NCI-H446 (cell line): Measurements from ENCODE around the gene MAN2C1.
"Not testable (repeated sequence)": the region's sequence is repeated elsewhere in the genome, so short reads cannot be mapped to it uniquely, and the experiment has no call there.

Experiments used
- DNase-seq, 2 experiments: peaks; one replicate each; lab custom pipeline; 2025; lab: John Stamatoyannopoulos, UW

Gene MAN2C1

DNA sequence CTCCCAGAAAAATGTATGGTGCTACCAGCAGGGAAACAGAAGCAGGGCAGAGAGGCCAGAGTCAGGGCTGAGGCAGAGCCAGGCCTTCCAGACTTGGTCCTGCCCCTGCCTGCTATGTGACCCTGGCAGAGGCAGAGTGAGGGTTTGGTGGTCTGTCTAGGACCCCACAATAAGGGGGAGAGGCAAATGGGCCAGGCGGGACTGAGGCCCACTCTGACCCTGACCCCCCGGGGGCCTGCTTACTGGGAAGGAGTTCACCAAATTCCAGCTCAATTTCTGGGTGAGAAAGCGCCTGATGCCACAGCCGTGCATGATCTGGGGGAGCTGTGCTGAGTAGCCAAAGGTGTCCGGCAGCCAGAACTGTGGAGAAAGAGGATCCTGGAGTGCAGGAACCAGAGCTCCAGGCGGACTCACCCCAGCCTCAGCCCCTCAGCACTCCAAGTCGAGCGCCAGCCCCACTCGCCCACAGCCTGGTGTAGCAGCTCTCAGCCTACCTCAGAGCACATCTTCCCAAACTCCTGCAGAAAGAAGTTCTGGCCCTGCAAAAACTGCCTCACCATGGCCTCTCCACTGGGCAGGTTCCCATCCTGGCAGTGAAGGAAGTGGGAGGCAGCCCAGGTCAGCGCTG lies 6.9 kb downstream of the MAN2C1 start:
- DNase-seq, result no peak

- DNase-seq, result no peak
These were observed 7.6 kb downstream of the MAN2C1 start for GRCh38 chr15:75360856-75361255.

DNA sequence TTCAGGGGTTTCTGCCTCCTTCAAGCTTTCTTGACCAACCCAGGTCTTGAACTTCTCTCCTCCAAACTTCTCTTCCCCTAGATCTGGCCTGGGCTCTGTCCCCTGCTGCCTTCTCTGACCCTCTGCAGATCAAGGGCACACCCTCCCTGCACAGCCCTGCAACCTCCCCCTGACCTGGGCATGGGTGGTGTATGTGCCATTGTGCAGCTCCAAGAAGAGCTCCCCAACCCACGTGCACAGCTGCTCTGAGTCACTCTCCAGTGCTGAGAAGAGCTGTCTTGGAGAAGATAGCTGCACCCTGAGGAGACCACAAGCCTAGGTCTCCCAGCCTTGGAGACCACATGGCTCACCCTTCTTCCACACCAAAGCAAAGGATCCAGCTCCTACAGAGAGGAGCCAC lies 8.0 kb downstream of the MAN2C1 start:
- DNase-seq, result no peak

DNA sequence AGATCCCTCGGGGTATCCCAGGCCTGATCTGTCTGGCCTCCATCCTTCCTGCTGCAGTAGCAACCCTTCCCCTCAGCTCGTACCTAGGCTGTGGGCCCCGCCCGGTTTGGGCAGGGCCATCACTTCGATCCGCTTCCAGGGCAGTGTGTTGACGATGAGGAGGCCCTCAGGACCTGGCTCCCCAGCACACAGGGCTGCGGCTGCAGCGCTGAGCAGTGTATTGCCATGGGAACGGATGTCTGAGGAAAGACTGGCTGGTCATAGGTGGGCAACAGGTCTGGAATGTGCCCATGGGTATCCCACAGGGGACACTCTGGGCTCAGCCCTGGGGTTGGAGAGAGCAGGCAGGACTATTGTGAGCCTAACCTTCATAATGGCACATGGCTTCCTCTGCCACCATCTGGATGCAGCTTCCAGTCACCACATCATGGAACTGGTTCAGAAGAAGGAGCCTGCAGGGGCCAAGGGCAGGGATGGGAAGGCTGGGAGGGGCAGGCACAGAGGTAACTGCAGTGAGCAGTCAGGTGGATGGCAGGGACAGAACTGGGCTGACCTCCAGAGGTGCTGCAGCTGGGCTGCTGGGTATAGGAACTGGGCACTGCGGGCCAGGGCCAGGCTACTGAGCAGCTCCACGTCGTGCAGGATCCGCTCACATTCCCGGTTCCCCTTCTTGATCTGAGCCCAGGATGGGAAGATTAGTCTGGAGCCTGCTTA lies 8.7 kb downstream of the MAN2C1 start:
- no peak for DNase-seq

- DNase-seq, result no peak
These were observed 9.5 kb downstream of the MAN2C1 start for GRCh38 chr15:75358771-75359536.

- DNase-seq, result no peak
These were observed 10.3 kb downstream of the MAN2C1 start for GRCh38 chr15:75357976-75358673.

DNA sequence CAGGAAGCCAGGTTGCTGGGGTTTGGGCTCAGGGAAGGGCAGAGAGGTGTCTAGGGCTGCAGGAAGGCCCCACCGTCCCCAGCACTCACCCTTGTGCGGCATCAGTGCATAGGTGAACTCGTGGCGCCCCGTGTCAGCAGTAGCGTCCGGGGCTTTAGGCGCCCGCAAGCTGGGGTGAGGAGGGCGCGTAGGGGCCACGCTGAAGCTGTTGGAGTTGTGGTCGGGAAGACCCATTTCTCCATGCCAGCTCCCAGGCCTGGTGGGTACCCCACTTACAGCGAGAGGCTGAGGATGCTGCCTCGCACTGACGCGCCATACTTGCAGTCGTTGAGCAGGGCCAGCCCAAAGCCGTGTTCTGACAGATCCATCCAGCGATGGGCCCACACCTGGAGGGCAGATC lies 11.9 kb downstream of the MAN2C1 start:
- no peak for DNase-seq

DNA sequence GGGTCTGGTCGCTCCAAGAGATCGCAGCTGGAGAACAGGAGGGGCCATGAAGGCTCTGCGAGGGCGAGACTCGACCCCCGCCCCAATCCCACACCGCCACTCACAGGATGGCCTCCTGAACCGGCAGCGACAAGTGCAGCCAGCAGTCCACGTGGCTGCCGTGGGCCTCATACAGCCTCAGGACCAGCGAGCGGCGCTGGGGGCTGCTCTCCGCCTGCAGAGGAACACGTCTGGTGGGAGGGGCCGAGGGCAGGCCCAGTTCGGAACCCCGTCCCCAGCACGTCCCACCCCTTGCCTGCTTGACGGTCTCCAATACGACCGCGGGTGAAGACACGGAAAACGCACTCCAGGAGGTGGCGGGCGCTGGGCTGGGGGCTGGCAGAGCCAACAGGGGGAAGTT lies 12.4 kb downstream of the MAN2C1 start:
- no peak for DNase-seq

DNA sequence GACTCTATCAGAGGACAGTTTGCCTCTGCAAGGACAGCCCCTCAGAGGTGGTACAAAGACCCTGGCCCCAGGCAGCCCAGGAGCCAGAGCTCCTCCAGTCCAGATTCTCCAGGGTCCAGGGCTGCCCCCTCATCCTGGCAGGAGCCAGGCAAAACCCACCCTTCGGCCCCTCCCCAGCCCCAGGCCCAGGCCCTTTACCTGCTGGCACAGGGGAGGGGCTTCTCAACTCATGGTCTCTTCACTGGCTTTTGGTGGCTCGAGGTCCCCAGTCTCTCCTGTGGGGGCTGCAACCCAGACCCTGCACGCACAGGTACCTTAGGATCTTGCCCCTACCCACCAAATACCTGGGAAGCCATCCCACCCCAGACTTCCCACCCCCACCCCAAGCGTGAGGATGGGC lies 13.0 kb downstream of the MAN2C1 start:
- no peak for DNase-seq

GRCh38 chr15:75354454-75354853 lies 14.0 kb downstream of the MAN2C1 start:
- no peak for DNase-seq

GRCh38 chr15:75353604-75354003 lies 14.8 kb downstream of the MAN2C1 start:
- DNase-seq, result no peak

- no peak for DNase-seq
These were observed 16.0 kb downstream of the MAN2C1 start for GRCh38 chr15:75352186-75353080.

DNA sequence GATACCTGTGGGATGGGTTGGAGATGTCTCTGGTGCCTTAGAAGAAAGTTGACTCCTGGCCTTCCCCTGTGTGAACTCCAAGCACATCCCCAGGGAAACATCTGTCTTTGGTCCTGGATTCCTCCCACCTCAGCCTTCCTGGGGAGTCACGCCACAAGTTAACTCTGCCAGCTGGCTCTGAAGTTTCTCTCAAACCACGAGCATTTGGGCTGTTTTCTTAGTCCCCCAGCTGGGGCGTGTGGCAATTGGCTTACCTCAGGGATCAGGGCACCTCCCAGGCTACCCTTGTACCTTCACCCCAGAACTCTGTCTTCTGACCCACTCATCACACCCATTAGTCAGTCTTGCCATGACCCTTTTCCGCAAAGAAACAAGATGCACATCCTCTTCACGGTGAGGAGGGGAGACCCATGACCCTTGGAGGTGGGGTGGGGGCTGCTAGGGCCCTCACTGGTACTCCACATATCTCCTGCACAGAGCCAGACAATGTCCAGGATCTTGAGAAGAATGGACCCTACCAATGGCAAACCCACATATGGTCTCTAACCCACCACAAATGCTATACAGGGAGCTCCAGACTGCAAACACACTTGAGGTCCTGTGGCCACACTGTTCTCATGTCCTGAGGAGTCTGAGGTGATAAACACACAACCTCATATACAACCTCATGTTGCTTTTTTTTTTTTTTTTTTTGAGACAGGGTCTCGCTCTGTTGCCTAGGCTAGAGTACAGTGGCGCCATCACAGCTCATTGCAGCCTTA lies 17.6 kb downstream of the MAN2C1 start:
- DNase-seq, result no peak

- no peak for DNase-seq
These were observed 18.4 kb downstream of the MAN2C1 start for GRCh38 chr15:75349851-75350588.

- not testable (repeated sequence) for DNase-seq
These were observed 19.1 kb downstream of the MAN2C1 start for GRCh38 chr15:75349351-75349669.

- no peak for DNase-seq
These were observed 19.7 kb downstream of the MAN2C1 start for GRCh38 chr15:75348562-75349350.

- no peak for DNase-seq
These were observed 20.3 kb downstream of the MAN2C1 start for GRCh38 chr15:75348034-75348561.

DNA sequence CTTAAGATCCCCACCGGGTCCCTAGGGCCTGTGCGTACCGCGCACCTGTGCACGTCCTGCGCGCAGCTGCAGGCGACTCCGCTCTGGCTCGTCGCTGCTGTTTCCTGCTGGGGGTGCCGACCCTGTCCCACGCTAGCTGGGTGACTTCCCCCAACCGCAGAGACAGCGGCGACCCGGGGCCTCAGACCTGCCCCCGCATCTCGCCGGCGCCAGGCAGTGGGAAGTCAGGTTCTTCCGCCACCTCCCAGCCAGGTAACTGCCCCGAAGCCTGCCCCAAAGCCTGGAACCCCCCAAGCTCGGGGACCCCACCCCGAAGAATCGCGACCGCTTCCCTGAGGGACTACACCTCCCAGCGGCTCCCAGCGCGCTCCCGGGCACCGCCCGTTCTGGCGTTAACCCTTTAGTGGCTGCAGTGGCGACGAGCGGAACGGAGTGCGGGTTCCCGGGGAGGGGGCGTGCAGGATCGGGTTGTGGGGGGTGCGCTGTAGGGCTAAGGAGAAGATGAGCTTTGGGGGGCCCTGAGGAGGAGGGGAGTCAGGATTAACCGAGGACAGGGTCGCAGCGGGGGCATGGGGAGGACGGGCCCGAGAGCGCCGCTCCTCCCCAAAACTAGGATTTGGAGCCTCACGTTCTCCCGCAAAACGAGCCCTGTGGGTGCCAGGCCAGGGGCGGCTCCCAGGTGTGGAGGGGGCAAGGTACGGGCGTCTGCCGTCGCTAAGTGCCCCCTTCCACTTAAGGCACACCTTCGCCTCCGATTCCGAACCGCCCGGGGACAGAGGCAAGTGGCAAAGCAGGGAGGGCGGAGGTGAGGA lies 21.0 kb downstream of the MAN2C1 start:
- no peak for DNase-seq
